GM21447 (cell line): ENCODE measurements around the gene NCS1.

Experiments used
- ATAC-seq: cut with Tn5 transposase; IDR thresholded peaks from one replicate; pipeline ENCODE4 v1.9.1; 2021; ENCODE audit not compliant: unreplicated experiment

NCS1 gene

DNA sequence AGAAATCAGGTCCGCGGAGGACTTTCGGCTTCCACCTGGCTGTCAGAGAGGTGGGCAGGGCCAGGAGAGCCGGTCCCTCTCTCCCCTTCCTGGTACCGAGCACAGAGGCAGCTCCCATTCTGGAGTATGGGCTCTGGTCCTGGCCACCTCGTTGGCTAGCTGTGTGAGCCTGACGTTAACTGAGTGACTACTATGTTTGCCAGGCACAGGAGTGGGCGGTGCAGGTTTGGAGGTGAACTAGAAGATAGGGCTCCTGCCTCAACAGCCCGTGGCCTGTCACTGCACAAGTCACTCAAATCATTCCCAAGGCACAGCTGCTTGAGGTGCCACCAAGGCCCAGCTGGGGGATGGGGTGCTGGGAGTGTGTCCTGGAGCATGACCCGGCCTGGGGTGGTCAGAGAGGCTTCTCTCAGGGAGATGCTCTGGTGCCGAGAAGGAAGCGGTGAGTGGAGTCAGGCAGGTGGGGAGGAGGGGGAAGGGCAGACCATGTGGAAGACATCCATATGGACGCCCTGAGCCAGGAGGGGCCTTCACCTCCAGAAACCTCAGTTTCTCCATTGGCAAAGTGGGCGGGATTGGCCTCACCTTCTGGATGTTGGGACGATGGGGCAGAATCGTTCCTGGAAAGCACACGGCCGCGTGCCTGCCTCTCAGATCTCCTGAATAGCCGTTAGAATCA is 39.5 kb downstream of the NCS1 start:
- ATAC-seq: no peak

DNA sequence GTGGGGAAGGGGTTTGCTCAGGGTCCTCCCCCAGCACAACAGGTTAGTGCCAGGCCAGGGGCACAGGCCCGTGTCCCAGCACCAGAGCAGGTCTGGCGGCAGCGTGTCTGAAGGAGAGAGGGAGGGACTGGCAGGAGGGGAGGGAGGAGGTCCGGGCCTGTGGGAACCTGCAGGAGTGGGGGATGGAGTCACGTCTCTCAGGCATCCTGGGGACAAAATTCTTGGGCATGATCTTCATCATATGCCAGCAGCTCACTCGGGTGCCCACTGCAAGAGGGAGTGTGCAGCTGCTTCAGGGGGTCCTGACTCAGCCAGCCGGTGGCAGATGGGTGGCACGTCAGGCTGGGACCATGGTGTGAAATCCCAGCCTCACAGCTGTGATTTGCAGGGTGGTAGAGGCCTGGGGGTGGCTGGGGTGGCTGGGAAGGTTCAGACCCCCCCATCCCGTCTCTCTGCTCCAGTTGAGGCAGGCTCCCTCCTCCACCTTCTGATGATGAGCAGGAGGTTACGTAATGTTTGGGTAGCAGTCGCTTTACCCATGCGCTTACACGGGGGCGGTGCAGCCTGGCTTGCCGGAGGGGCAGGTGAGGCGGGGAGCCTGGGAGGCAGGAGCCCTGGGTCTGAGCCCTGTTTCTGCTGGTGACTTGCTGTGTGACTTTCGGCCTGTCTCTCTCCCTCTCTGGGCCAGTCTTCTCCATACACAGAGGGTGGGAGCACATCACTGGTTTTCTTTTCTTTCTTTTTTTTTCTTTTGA is 40.5 kb downstream of the NCS1 start:
- ATAC-seq: no peak

DNA sequence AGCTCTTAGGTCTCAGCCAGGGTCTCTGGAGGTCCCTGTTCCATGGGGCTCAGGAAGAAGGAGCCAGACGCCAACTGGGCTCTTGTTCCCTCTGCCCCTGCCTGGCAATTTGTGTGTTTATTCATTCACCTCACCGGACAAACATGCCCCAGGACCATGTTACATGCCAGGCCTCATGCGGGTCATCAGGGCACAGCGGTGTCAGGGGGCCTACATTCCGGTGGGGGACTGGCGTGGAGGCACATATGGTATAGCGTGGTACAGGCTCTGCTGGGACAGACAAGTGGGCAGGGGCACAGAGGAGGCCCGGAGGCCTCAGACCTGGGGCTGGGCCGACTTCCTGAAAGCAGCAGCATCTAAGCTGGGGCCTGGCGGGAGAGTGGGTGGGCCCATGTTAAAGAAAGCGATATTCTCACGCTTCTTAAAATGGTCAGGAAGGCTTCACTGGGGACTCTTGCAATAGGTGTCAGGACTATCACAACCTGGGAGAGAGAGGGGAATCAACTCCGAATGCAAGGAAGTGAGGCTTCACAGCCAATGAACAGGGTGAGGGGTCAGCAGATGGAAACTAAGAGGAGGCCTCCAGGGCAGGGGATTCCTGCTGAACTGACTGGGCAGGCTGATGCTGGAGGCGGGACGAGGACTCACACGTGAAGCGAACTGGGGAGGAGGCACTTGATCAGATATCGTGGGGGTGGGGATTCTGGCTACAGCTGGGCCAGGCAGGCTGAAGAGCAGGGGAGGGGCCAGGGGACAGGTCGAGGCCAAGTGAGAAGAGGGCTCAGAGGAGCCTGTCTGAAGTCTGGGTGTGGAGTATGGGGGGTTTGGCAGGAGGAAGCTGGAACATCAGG is 41.9 kb downstream of the NCS1 start:
- no peak for ATAC-seq

DNA sequence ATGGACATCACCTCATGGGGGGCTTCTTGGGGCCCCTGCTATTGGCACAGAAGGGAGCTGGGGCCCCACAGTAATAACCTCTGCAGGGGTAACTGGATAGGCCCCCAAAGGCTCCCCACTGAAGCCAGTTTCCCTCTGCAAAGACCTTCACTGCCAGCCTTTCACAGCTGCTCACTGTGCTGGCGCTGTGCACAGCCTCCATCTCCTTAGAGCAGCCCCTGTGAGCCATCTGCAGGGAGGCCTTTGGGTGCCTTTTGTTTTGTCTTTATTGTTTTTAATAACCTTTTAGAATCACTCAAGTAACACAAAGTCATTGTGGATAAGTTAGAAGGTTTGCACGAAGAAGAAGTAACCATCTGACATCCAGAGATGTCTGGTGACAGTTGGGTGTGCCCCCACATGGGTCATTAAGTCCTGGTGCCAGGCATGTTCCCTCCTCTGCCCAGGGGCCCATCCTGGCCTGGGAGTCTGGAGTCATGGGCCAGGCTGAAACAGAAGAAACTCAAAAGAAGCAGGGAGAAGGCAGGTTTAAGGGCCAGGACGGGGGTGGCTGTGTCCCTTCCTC is 42.7 kb downstream of the NCS1 start:
- no peak for ATAC-seq

DNA sequence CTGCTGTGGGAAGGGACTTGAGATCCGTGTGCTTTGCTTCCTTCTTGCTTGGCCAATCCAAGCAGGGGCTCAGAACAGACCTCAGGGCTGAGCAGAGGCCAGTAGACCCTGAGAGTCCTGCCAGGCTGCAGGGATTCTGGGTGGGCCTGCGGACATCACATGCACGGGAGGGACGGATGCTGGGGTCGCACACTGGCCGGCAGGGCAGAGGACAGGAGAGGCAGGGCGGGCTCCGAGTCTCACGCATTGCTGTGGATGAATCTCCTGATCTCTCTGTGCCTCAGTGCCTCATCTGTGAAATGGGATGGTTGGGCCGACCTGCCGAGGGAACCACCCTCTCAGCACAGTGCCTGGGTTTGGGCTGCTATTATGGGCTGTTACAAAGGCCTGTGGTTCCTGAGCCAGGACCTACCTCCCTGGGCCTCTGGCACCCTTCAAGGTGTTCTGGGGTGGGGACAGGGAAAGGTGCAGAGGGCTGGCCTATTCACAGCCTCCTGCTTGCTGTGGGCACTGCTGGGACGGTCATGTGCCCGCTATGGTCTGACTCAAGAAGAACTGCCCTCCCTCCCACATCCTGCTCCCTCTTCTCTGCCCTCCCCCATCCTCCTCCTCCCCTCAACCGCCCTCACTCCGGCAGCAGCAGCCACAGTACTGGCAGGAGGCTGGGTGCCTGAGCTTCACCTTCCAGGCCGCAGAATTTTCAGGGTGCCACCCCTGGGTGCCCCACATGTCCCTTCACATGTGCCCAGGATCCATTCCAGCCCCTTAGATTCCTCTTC is 43.3 kb downstream of the NCS1 start:
- no peak for ATAC-seq

DNA sequence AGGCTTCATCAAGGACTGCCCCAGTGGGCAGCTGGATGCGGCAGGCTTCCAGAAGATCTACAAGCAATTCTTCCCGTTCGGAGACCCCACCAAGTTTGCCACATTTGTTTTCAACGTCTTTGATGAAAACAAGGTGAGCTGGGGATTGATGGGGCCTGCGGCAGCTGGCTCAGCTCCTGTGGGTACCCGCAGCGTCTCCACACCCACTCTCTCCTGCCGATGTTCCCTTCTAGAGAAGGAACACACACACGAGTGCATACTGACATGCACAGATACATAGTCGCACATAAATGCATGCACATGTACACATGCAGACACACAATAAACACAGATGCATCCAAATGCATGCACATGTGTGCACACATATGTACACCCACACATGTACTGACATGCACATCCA is 45.6 kb downstream of the NCS1 start:
- no peak for ATAC-seq

DNA sequence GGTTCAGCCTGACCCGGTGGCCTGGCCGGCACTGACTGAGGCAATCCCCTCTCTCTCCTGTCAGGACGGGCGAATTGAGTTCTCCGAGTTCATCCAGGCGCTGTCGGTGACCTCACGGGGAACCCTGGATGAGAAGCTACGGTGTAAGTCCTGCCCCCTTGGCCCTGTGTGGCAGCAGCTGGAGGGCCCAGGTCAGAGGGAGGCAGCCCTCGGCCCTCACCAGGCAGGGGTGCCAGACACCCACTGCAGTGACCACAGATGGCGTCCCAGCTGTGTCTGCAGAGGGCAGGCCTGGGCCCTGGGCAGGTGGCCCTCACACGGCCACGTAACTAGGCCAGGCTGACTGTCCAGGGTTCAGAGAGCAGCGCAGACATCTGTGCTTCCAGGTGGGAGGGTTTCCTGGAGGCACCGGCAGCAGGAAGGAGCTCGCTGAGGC is 47.5 kb downstream of the NCS1 start:
- no peak for ATAC-seq

DNA sequence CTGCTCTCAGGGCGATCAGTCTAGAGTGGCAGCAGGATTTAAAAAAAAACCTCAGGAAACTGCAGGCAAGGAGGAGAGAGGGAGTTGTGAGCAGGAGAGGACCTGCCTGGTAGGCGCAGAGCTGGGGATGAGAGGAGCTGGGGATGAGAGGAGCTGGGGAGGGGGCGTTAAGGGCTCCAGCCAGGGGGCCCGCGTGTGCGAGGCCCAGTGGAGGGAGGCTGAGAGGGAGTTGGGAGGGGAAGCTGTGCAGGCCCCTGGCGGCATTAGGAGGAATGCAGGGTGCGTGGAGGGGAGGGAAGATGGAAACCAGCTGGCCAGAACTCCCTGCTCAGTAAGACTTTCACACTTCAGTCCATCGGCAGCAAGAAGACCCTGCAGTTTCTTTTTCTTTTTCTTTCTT is 48.1 kb downstream of the NCS1 start:
- ATAC-seq: no peak

DNA sequence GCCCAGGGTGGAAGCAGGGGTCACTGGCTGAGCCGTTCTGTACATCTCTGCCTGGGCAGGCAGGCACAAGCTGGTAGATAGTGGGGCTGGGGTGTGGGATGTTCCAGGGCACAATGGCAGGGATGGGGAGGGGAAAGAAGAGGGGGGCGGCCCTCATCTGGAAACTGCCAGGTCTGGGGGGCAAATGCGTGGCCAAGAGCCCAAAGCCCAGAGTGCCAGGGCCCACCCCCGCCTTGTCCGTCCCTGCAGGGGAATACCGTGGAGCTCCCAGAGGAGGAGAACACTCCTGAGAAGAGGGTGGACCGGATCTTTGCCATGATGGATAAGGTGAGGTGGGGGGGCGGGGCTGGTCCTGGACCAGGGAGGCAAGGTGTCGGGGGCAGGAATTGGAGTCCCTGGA is 50.6 kb downstream of the NCS1 start:
- no peak for ATAC-seq

DNA sequence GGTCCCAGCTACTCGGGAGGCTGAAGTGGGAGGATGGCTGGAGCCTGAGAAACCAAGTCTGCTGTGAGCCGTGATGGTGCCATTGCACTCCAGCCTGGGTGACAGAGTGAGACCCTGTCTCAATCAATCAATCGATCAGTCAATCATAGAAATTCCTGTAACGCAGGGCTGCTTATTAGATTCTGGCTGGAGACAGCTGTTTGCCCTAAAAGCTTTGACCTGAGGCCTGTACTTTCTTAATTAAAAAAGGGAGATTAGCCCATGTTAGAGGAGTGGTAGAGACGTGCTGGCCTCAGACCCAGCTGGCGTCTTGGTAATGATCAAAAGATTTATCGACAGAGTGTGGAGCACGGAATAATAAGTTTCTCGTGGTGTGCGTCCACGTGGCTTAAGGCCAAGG is 52.9 kb downstream of the NCS1 start:
- no peak for ATAC-seq

DNA sequence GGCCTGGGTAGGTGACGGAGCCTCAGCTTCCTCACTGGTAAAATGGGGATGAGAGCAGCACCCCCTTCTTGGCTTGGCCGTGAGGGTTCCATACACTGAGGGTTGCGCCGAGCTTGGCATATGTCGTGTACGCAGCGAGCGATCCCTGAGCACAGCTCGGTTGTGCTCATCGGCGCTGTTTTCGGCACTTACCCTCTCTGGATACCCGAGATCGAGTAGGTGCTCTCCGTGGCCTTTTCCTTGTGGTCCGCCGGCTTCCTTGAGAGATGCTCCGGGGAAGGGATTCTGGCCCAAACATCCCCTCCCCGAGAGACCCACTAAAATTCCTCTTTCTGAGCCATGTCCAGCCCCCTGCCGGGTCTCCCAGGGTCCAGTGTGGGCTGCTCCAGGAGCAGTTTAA is 53.4 kb downstream of the NCS1 start:
- no peak for ATAC-seq

DNA sequence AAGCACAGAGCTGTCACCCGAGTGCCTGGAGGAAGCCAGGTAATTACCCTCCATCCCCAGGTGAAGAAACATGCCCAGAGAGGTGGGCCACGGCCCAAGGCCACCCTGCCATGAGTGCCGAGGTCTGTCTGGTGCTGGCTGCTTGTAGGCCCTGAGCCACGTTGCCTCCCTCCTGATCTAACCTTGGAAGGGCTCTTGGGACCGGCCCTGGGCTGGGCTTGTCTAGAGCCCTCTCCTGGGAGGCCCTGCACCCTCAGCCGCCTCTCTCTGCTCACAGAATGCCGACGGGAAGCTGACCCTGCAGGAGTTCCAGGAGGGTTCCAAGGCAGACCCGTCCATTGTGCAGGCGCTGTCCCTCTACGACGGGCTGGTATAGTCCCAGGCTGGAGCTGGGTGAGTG is 53.9 kb downstream of the NCS1 start:
- no peak for ATAC-seq

DNA sequence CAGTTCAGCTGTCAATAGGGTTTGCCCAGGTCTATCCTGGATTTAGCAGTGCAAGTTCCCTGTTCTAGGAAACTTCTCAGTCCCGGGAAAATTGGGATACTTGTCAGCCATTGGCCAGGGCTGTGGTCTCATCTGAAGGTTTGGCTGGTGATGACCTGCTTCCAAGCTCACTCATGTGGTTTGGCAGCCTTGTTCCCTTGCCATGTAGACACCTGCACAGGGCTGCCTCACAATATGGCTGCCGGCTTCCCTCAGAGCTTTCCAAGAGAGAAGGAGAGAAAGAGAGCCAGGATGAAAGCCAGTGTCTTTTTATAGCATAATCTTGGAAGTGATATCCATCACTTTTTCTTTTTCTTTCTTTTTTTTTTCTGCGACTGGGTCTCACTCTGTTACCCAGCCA is 55.6 kb downstream of the NCS1 start:
- ATAC-seq: no peak

DNA sequence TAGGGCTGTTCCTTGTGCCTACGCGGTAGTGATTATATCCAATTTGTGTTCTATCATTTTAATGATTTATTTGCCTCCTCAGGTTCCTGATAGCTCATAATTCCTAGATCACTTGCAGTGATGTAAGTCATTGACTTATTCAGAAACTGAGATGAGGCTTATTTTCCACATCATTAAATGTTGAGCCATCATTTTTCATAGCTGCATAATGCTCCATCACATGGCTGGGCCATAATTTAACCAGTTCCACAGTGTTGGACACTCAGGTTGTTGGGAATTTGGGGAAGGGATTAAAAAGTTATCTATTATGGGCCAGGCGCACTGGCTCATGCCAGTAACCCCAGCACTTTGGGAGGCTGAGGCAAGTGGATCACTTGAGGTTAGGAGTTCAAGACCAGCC is 57.6 kb downstream of the NCS1 start:
- no peak for ATAC-seq

DNA sequence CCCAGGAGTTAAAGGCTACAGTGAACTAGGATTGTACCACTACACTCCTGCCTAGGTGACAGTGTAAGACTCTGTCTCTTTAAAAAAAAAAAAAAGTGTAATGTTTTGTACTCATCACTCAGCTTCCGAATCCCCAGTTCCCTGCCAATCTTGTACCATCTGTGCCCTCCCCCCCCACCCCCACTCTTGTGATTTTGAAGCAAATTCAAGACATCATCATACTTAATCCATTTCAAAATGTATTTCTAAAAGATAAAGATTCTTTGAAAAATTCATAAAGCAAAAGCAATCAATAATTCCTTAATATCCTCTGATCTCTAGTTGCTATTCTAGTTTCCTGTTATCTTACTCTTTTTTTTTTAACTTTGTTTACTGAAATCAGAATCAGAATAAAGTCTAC is 58.4 kb downstream of the NCS1 start:
- ATAC-seq: no peak

DNA sequence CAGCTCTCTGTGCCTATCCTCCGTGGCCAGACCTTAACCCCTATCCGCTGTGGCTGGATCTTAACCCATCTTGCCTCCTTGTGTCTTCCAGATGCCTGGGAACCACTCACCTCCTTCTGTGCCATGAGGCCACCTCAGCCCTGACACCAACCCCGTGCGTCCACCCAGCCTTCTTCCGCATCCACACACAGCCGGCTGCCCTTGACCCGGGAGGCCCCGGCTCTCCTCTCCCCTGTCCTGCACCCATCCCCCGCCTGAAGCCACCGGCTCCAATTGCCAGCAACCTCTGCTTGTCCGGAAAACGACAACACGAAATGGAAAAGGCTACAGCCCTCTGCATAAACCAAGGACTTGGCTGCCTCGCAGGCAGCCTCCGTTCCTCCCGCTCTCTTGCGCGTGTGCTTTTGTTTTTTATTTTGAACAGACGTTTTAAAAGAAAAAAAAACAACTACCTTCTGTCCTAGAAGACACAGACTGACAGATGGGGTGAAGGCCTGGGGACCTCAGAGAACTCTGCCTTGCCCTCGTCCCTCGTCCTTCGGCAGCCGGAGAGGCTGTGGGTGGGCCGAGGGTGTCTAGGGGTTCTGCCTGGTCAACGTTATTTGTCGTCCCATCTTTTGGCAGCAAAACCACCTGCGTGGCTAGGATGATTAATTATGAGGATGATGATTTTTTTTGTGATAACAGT is 60.8 kb downstream of the NCS1 start:
- ATAC-seq: no peak

DNA sequence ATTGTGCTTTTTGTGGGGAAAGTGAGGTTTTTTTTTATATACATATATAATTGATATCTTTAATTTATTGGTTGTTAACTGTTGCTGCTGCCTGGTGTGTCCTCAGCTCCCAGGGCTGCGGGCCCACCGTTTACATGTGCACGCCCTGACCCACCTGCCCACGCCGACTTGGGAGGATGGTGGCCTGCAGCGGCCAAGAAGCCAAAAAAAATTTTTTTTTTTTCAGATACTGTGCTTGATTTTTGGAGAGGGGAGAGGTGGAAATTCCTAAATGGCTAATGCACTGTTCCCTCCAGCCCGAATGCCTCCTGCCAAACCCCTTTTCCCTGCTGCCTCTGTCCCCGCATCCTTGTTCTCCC is 61.4 kb downstream of the NCS1 start:
- no peak for ATAC-seq

DNA sequence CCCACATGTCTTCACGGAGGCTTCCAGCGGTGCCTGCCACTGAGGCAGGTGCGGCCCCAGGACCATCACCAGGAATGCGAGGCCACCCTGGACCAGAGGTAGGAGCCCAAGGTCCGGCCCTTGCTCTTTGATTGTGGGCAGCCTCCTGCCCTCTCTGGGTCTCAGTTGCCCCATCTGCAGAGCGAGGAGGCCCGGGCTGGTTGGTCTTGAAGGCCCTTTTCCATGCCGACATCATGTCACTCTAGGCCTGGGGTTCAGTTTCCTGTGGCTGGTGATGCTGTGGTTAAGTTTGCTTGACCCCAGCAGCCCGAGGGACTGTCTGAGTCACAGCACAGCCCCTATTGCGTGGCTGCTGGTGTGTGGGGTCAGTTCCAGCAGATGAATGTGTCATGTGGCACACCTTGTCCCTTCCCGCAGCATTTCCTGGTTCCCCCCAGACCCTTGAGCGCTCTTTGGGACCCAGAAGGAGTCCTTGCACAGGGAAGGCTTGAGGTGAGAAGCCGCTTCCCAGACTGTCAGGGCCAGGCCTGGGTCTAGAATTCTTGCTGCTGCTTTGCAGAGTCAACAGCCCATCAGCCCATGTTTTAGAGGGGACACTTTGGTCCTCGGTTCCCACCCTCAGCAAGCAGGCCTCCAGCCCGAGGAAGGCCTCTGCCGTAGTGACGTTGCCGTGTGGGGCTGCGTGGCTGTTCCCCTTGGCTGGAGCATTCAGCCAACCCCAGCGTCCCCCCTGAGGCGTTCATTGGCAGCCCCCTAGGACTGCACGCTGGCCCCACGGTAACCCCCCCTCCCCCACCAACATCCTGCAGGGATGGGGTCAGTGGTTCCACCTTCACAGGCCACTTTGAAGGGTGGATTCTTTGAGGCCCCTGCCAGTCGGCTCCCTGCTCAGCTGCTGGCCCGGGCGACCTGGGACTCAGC is 62.4 kb downstream of the NCS1 start:
- no peak for ATAC-seq
